WTC11 (cell line): Measurements from ENCODE around the gene MSL3B.

ENCODE experiments used
- ATAC-seq: fragments of 200-7000 bp; cut with Tn5 transposase; 2 replicates; pipeline ENCODE4 v1.10.0; 2021; ENCODE audit warnings: mild to moderate bottlenecking, moderate library complexity
- CTCF ChIA-PET: fragments of 300-600 bp; sonication (Branson Sonifier 250); formaldehyde crosslinking; loops from one replicate; lab custom pipeline; 2021; ENCODE audit warnings: antibody characterized with exemption; lab: Charles Lee
- POLR2A ChIA-PET: fragments of 350-600 bp; sonication (Branson Sonifier 250); formaldehyde crosslinking; loops from one replicate; lab custom pipeline; 2021; ENCODE audit warnings: antibody characterized with exemption; lab: Charles Lee
- DNase-seq: peaks from one replicate; pipeline ENCODE4 v3.0.0; 2021; ENCODE audit warnings: low spot score
- H3K27ac Mint-ChIP-seq: 2 replicates; pipeline ENCODE4 v1.8.0; 2021; ENCODE audit warnings: mixed read lengths
- H3K27me3 Mint-ChIP-seq: 2 replicates; pipeline ENCODE4 v1.8.0; 2021; ENCODE audit warnings: low read depth, mild to moderate bottlenecking, moderate library complexity, mixed read lengths
- H3K36me3 Mint-ChIP-seq: 2 replicates; pipeline ENCODE4 v1.8.0; 2021; ENCODE audit warnings: mixed read lengths
- H3K4me1 Mint-ChIP-seq: 2 replicates; pipeline ENCODE4 v1.8.0; 2022; ENCODE audit warnings: mixed read lengths
- H3K4me3 Mint-ChIP-seq: 2 replicates; pipeline ENCODE4 v1.8.0; 2021; ENCODE audit warnings: mild to moderate bottlenecking, moderate library complexity, mixed read lengths
- H3K9me3 Mint-ChIP-seq: 2 replicates; pipeline ENCODE4 v1.8.0; 2021; ENCODE audit warnings: mixed read lengths
- GABPB1 ChIP-seq: sonication (generic); formaldehyde crosslinking; IDR thresholded peaks from 2 replicates; pipeline ENCODE4 v1.8.1; 2023; ENCODE audit warnings: mild to moderate bottlenecking, missing genetic modification reagents
- HMGA2 ChIP-seq: fragments of 250-450 bp; sonication (Bioruptor Pico); IDR thresholded peaks from 2 replicates; pipeline ENCODE4 v1.4.0; 2021; ENCODE audit warnings: mild to moderate bottlenecking, moderate library complexity
- JUN ChIP-seq: sonication (generic); formaldehyde crosslinking; IDR thresholded peaks from 2 replicates; pipeline ENCODE4 v1.8.0; 2023; ENCODE audit warnings: mild to moderate bottlenecking, missing genetic modification reagents
- NFATC4 ChIP-seq: fragments of 250-450 bp; sonication (Bioruptor Pico); IDR thresholded peaks from 2 replicates; pipeline ENCODE4 v1.9.0; 2021; ENCODE audit warnings: mild to moderate bottlenecking
- NR3C1 ChIP-seq: sonication (generic); formaldehyde crosslinking; conservative IDR thresholded peaks from 2 replicates; pipeline ENCODE4 v1.8.1; 2023; ENCODE audit warnings: low read depth, mild to moderate bottlenecking, missing genetic modification reagents
- RORB ChIP-seq: fragments of 250-450 bp; sonication (Bioruptor Pico); IDR thresholded peaks from 2 replicates; pipeline ENCODE4 v1.9.0; 2021; ENCODE audit warnings: mild to moderate bottlenecking
- SMAD4 ChIP-seq: sonication (generic); formaldehyde crosslinking; IDR thresholded peaks from 2 replicates; pipeline ENCODE4 v1.8.0; 2022; ENCODE audit warnings: mild to moderate bottlenecking, missing genetic modification reagents
- TEAD4 ChIP-seq: sonication (generic); formaldehyde crosslinking; IDR thresholded peaks from 2 replicates; pipeline ENCODE4 v1.8.0; 2022; ENCODE audit warnings: mild to moderate bottlenecking, missing genetic modification reagents
- ZNF232 ChIP-seq: sonication (generic); formaldehyde crosslinking; IDR thresholded peaks from 2 replicates; pipeline ENCODE4 v1.8.0; 2022; ENCODE audit warnings: mild to moderate bottlenecking, missing genetic modification reagents
- ZNF263 ChIP-seq: sonication (generic); formaldehyde crosslinking; IDR thresholded peaks from 2 replicates; pipeline ENCODE4 v1.8.1; 2022; ENCODE audit warnings: low read depth, mild to moderate bottlenecking, moderate library complexity, missing genetic modification reagents
- ZNF423 ChIP-seq: fragments of 250-450 bp; sonication (Bioruptor Pico); IDR thresholded peaks from 2 replicates; pipeline ENCODE4 v2.1.2; 2022; ENCODE audit warnings: mild to moderate bottlenecking, moderate library complexity
- ZNF671 ChIP-seq: fragments of 250-450 bp; sonication (Bioruptor Pico); IDR thresholded peaks from 2 replicates; pipeline ENCODE4 v1.8.0; 2021; ENCODE audit warnings: mild to moderate bottlenecking
- TF ChIP-seq, protein P1 (sequence below): sonication (generic); formaldehyde crosslinking; IDR thresholded peaks from 2 replicates; pipeline ENCODE4 v1.8.1; 2023; ENCODE audit warnings: mild to moderate bottlenecking, missing genetic modification reagents
- TF ChIP-seq, protein P2 (sequence below): sonication (generic); formaldehyde crosslinking; IDR thresholded peaks from 2 replicates; pipeline ENCODE4 v1.8.1; 2022; ENCODE audit warnings: missing genetic modification reagents, borderline replicate concordance
- TF ChIP-seq, protein P3 (sequence below): sonication (generic); formaldehyde crosslinking; IDR thresholded peaks from 2 replicates; pipeline ENCODE4 v1.8.0; 2022; ENCODE audit warnings: mild to moderate bottlenecking, missing genetic modification reagents
- TF ChIP-seq, protein P4 (sequence below): sonication (generic); formaldehyde crosslinking; IDR thresholded peaks from 2 replicates; pipeline ENCODE4 v1.8.1; 2023; ENCODE audit warnings: mild to moderate bottlenecking, missing genetic modification reagents, moderate library complexity
- TF ChIP-seq, protein P5 (sequence below): fragments of 250-450 bp; sonication (Bioruptor Pico); conservative IDR thresholded peaks from 2 replicates; pipeline ENCODE4 v1.9.0; 2021; ENCODE audit warnings: mild to moderate bottlenecking
- TF ChIP-seq, protein P6 (sequence below): fragments of 250-450 bp; sonication (Bioruptor Pico); IDR thresholded peaks from 2 replicates; pipeline ENCODE4 v1.9.0; 2021; ENCODE audit warnings: mild to moderate bottlenecking
- TF ChIP-seq, protein P7 (sequence below): fragments of 250-450 bp; sonication (Bioruptor Pico); IDR thresholded peaks from 2 replicates; pipeline ENCODE4 v1.8.0; 2021; ENCODE audit warnings: mild to moderate bottlenecking

MSL3B gene

DNA sequence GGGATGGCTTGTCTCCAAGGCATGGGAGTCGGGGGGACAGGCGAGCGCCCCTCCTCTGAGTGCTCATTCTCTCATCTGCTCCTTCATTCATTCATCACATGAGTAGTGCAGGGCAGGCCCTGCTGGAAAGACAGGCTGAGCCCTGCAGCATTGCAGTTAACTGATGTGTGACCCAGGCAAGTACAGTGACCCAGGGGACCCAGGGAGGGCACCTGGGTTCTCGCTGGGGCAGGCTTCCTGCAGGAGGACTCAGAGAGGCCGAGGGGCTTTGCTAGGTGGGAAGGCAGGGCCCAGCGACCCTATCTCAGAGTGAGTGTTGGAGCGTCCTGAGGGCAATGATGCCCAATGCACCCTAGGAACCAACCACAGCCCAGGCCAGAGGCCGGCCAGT lies 44.5 kb downstream of the MSL3B start (continued):
- TF ChIP-seq, protein P1, sequence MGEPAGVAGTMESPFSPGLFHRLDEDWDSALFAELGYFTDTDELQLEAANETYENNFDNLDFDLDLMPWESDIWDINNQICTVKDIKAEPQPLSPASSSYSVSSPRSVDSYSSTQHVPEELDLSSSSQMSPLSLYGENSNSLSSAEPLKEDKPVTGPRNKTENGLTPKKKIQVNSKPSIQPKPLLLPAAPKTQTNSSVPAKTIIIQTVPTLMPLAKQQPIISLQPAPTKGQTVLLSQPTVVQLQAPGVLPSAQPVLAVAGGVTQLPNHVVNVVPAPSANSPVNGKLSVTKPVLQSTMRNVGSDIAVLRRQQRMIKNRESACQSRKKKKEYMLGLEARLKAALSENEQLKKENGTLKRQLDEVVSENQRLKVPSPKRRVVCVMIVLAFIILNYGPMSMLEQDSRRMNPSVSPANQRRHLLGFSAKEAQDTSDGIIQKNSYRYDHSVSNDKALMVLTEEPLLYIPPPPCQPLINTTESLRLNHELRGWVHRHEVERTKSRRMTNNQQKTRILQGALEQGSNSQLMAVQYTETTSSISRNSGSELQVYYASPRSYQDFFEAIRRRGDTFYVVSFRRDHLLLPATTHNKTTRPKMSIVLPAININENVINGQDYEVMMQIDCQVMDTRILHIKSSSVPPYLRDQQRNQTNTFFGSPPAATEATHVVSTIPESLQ (CRISPR knock-in tag) = no peak
- TF ChIP-seq, protein P2, sequence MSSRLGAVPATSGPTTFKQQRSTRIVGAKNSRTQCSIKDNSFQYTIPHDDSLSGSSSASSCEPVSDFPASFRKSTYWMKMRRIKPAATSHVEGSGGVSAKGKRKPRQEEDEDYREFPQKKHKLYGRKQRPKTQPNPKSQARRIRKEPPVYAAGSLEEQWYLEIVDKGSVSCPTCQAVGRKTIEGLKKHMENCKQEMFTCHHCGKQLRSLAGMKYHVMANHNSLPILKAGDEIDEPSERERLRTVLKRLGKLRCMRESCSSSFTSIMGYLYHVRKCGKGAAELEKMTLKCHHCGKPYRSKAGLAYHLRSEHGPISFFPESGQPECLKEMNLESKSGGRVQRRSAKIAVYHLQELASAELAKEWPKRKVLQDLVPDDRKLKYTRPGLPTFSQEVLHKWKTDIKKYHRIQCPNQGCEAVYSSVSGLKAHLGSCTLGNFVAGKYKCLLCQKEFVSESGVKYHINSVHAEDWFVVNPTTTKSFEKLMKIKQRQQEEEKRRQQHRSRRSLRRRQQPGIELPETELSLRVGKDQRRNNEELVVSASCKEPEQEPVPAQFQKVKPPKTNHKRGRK (CRISPR knock-in tag) = no peak
- TF ChIP-seq, protein P3, sequence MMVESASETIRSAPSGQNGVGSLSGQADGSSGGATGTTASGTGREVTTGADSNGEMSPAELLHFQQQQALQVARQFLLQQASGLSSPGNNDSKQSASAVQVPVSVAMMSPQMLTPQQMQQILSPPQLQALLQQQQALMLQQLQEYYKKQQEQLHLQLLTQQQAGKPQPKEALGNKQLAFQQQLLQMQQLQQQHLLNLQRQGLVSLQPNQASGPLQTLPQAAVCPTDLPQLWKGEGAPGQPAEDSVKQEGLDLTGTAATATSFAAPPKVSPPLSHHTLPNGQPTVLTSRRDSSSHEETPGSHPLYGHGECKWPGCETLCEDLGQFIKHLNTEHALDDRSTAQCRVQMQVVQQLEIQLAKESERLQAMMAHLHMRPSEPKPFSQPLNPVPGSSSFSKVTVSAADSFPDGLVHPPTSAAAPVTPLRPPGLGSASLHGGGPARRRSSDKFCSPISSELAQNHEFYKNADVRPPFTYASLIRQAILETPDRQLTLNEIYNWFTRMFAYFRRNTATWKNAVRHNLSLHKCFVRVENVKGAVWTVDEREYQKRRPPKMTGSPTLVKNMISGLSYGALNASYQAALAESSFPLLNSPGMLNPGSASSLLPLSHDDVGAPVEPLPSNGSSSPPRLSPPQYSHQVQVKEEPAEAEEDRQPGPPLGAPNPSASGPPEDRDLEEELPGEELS = no peak

DNA sequence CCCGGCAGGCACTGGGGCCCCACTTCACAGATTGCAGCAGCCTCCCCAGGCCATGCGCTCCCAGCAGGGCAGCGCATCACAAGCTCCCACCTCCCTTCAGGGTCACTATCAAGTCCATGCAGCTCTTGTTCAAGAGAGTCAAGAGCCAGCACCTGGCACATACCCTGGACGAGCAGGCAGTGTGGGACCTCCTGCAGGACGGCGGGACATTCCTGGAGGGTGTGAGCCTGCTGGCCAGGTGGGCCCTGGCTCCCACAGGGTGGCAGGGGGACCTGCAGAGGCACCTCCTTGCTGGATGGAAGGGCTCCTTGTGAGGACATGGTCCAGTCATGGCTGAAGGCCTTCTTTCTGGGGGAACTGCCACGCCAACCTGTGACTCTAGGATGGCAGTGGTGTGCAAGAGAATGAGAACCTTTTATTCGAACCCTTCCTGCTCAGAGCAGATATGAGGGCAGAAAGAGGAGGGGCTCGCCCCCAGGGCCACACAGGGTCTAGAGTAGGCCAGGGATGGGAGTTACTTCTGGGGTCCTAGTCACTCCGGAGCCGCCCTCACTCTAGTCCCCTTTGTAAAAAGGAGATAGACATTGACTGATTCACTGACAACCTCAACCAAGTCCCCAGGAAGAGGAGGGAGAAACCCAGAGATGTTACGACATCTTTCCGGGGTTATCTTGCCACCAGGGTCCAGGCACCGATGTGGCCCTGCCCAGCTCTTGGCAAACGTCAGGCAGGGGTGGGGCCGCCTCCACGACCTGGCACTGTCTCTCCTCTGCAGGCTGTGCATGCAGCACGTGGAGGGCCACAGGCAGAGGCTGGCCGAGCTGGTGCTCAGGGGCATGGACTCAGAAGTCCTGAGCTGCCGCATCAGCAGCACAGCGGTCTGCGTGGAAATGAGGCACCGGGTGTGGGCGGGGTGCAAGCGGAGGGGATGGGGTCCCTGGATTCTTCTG lies 45.1 kb downstream of the MSL3B start:
- ChIA-PET CTCF (no interaction called here), POLR2A (no interaction called here)
- H3K36me3 Mint-ChIP-seq = no peaks in the 10 kb centered on the region
- H3K4me1 Mint-ChIP-seq = peaks cover 5% of the 10 kb centered on the region; the same call in 1 of the 2 replicates
- DNase-seq = no peak
- ATAC-seq = no peak
- TF ChIP-seq TEAD4 (CRISPR knock-in tag) (no peak), ZNF671 (CRISPR knock-in tag) (no peak), SMAD4 (CRISPR knock-in tag) (no peak), GABPB1 (CRISPR knock-in tag) (no peak), HMGA2 (CRISPR knock-in tag) (no peak), RORB (CRISPR knock-in tag) (no peak), JUN (CRISPR knock-in tag) (no peak), ZNF423 (no peak), ZNF232 (no peak), ZNF263 (CRISPR knock-in tag) (no peak), NR3C1 (CRISPR knock-in tag) (no peak), NFATC4 (CRISPR knock-in tag) (no peak)
- TF ChIP-seq, protein P4, sequence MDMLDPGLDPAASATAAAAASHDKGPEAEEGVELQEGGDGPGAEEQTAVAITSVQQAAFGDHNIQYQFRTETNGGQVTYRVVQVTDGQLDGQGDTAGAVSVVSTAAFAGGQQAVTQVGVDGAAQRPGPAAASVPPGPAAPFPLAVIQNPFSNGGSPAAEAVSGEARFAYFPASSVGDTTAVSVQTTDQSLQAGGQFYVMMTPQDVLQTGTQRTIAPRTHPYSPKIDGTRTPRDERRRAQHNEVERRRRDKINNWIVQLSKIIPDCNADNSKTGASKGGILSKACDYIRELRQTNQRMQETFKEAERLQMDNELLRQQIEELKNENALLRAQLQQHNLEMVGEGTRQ = no peak
- TF ChIP-seq, protein P5, sequence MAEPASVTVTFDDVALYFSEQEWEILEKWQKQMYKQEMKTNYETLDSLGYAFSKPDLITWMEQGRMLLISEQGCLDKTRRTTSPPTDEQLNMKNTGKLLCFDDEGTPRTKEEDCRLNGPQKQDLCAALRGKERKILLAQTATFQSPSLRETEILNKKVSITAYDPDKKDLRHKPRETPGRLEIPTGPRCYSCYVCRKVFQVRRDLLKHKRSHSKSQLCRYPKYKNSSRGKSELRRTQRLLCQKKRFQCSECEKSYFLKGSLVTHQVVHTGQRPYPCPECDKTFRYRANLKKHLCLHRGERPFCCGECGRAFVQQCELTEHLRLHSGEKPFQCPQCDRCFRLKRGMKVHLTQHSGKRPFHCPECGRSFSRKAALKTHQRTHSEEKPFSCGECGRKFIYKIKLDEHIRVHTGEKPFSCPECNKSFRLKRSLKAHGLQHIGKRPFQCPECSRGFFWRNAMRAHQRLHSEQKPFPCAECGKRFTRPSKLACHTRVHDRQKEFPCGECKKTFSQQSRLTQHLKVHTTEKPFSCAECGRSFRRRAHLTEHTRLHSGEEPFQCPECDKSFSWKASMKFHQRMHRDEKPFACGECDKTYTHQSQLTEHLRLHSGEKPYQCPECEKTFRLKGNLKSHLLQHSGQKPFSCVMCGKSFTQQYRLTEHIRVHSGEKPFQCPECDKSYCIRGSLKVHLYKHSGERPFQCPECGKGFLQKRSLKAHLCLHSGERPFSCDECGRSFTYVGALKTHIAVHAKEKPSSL (CRISPR knock-in tag) = no peak
- TF ChIP-seq, protein P6, sequence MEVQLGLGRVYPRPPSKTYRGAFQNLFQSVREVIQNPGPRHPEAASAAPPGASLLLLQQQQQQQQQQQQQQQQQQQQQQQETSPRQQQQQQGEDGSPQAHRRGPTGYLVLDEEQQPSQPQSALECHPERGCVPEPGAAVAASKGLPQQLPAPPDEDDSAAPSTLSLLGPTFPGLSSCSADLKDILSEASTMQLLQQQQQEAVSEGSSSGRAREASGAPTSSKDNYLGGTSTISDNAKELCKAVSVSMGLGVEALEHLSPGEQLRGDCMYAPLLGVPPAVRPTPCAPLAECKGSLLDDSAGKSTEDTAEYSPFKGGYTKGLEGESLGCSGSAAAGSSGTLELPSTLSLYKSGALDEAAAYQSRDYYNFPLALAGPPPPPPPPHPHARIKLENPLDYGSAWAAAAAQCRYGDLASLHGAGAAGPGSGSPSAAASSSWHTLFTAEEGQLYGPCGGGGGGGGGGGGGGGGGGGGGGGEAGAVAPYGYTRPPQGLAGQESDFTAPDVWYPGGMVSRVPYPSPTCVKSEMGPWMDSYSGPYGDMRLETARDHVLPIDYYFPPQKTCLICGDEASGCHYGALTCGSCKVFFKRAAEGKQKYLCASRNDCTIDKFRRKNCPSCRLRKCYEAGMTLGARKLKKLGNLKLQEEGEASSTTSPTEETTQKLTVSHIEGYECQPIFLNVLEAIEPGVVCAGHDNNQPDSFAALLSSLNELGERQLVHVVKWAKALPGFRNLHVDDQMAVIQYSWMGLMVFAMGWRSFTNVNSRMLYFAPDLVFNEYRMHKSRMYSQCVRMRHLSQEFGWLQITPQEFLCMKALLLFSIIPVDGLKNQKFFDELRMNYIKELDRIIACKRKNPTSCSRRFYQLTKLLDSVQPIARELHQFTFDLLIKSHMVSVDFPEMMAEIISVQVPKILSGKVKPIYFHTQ (CRISPR knock-in tag) = no peak
- TF ChIP-seq, protein P7, sequence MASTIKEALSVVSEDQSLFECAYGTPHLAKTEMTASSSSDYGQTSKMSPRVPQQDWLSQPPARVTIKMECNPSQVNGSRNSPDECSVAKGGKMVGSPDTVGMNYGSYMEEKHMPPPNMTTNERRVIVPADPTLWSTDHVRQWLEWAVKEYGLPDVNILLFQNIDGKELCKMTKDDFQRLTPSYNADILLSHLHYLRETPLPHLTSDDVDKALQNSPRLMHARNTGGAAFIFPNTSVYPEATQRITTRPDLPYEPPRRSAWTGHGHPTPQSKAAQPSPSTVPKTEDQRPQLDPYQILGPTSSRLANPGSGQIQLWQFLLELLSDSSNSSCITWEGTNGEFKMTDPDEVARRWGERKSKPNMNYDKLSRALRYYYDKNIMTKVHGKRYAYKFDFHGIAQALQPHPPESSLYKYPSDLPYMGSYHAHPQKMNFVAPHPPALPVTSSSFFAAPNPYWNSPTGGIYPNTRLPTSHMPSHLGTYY (CRISPR knock-in tag) = no peak
- no peak overlapping the region for H3K27ac Mint-ChIP-seq
- H3K27me3 Mint-ChIP-seq = no peaks in the 10 kb centered on the region
- H3K9me3 Mint-ChIP-seq = peaks cover 4% of the 10 kb centered on the region; the same call in 1 of the 2 replicates
- no peak overlapping the region for H3K4me3 Mint-ChIP-seq
